A673 (cell line): Measurements from ENCODE around the gene THBS1. TPM values are rescaled to one million over a fixed set of nuclear protein-coding genes. Genes with fewer than 3 reads are reported as not detected.

ENCODE experiments used
- BruUV-seq: library from RNA; stranded (reverse); fragments of 400-500 nt; replicated peaks from 2 replicates; lab custom pipeline; 2021; lab: Mats Ljungman, UMichigan
- CTCF ChIA-PET: fragments of 300-600 bp; sonication (Branson Sonifier 250); formaldehyde crosslinking; loops from one replicate; lab custom pipeline; 2022; ENCODE audit warnings: antibody characterized with exemption; lab: Charles Lee
- POLR2A ChIA-PET: fragments of 300-600 bp; sonication (Branson Sonifier 250); formaldehyde crosslinking; loops from one replicate; lab custom pipeline; 2022; ENCODE audit warnings: antibody characterized with exemption; ENCODE audit not compliant: low non-redundant PET; lab: Charles Lee
- DNase-seq: peaks from one replicate; pipeline ENCODE4 v3.0.0-alpha.2; 2015; ENCODE audit warnings: low spot score
- H3K27ac ChIP-seq: fragments of 200-600 bp; sonication (generic); 2 replicates; pipeline ENCODE4 v1.5.1; 2016; ENCODE audit warnings: mixed run types, low read depth, mild to moderate bottlenecking, mixed read lengths, antibody characterized with exemption, low read length; ENCODE audit not compliant: poor library complexity, severe bottlenecking
- H3K27me3 ChIP-seq: fragments of 200-600 bp; sonication (generic); replicated peaks from 2 replicates; pipeline ENCODE4 v1.6.1; 2017; ENCODE audit warnings: mixed run types, low read depth, mild to moderate bottlenecking, mixed read lengths, antibody characterized with exemption, low read length; ENCODE audit not compliant: insufficient read depth, poor library complexity
- H3K36me3 ChIP-seq: fragments of 200-600 bp; sonication (generic); 2 replicates; pipeline ENCODE4 v1.6.1; 2016; ENCODE audit warnings: mixed run types, mild to moderate bottlenecking, mixed read lengths, antibody characterized with exemption, low read length; ENCODE audit not compliant: insufficient read depth, poor library complexity, severe bottlenecking
- H3K4me1 ChIP-seq: fragments of 200-600 bp; sonication (generic); 2 replicates; pipeline ENCODE4 v1.6.1; 2017; ENCODE audit warnings: mixed run types, mild to moderate bottlenecking, mixed read lengths, antibody characterized with exemption, low read length; ENCODE audit not compliant: insufficient read depth, poor library complexity, severe bottlenecking
- H3K4me3 ChIP-seq: fragments of 200-600 bp; sonication (generic); 2 replicates; pipeline ENCODE4 v1.5.1; 2016; ENCODE audit warnings: low read depth, mixed run types, mild to moderate bottlenecking, mixed read lengths, low read length; ENCODE audit not compliant: poor library complexity, severe bottlenecking
- H3K9me3 ChIP-seq: fragments of 200-600 bp; sonication (generic); 2 replicates; pipeline ENCODE4 v1.6.1; 2016; ENCODE audit warnings: mixed run types, low read depth, mild to moderate bottlenecking, mixed read lengths, antibody characterized with exemption, low read length; ENCODE audit not compliant: poor library complexity, severe bottlenecking
- EZH2 ChIP-seq: fragments of 200-600 bp; sonication (generic); IDR thresholded peaks from 2 replicates; pipeline ENCODE4 v1.6.1; 2017; ENCODE audit warnings: borderline replicate concordance, low read depth, mild to moderate bottlenecking, mixed read lengths, antibody characterized with exemption, low read length; ENCODE audit not compliant: poor library complexity, severe bottlenecking
- intact Hi-C: fragments of 100-400 bp; cut with micrococcal nuclease; formaldehyde crosslinking; loops from one replicate; pipeline ENCODE4 v1.10.0; 2022; ENCODE audit not compliant: unreplicated experiment
- total RNA-seq: library from RNA; stranded (reverse); gene quantifications from 2 replicates; pipeline ENCODE4 v1.2.3, GENCODE V29; 2021
- TF ChIP-seq, protein P1 (sequence below): fragments of 300-800, 200-600 bp; sonication (generic); conservative IDR thresholded peaks from 2 replicates; pipeline ENCODE4 v1.5.1; 2017; ENCODE audit warnings: low read depth, mild to moderate bottlenecking, antibody characterized with exemption, low read length, moderate library complexity, mixed read lengths

THBS1 gene
- total RNA-seq, 1 experiment from 2014 or later, result 0.80 TPM

DNA sequence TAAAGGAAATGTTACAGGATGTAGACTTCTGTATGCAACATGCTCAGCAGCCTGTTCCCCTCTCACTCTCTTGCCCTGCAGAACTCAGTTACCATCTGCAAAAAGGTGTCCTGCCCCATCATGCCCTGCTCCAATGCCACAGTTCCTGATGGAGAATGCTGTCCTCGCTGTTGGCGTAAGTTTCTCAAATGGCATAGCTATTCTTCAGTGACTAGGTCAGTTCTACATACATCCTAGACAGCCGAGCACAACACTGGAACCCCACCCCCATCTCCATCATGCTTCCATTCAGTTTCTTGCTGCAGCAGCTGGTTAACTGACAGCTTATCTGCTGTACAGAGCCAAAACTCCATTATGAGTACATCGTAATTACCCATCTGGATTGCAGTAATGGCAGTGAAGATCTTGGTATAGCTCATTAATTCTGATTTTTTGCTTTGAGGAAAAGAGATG lies 4.5 kb downstream of the THBS1 start:
- Histone ChIP-seq H3K36me3 (no peaks in the 10 kb centered on the region), H3K27me3 (peaks cover 24% of the 10 kb centered on the region), H3K4me1 (peaks cover 5% of the 10 kb centered on the region), H3K4me3 (no peak overlapping the region), H3K9me3 (no peaks in the 10 kb centered on the region), H3K27ac (no peak overlapping the region)
- TF ChIP-seq, protein P1, sequence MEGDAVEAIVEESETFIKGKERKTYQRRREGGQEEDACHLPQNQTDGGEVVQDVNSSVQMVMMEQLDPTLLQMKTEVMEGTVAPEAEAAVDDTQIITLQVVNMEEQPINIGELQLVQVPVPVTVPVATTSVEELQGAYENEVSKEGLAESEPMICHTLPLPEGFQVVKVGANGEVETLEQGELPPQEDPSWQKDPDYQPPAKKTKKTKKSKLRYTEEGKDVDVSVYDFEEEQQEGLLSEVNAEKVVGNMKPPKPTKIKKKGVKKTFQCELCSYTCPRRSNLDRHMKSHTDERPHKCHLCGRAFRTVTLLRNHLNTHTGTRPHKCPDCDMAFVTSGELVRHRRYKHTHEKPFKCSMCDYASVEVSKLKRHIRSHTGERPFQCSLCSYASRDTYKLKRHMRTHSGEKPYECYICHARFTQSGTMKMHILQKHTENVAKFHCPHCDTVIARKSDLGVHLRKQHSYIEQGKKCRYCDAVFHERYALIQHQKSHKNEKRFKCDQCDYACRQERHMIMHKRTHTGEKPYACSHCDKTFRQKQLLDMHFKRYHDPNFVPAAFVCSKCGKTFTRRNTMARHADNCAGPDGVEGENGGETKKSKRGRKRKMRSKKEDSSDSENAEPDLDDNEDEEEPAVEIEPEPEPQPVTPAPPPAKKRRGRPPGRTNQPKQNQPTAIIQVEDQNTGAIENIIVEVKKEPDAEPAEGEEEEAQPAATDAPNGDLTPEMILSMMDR, result no peak
- TF ChIP-seq EZH2, result no peak
- POLR2A ChIA-PET, result no interaction called here
- BruUV-seq, result no TSS peak
- CTCF ChIA-PET, result no interaction called here
- no peak for DNase-seq
- intact Hi-C loops, result no loop called here

DNA sequence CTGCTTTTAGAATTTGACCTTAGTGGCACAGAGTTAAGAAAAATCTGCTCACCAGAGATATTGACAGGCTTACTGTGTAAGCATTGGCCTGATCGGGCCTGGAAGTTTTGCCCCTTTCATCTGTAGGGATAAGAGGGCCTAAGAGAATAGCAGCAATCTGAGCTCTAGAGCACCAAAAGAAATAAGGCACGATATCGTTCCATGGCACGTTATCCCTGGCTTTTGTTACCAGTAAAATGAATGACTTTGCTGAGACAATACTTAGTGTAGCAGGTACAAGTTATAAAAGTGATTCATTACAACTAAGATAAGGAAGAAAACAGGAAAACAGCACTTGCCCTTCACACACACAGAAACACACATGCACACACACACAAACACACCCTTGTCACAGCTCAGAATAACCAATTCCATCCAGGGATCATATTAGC lies 5.0 kb downstream of the THBS1 start:
- POLR2A ChIA-PET, result no interaction called here
- Histone ChIP-seq H3K4me3 (no peak overlapping the region), H3K27ac (no peak overlapping the region), H3K27me3 (peaks cover 20% of the 10 kb centered on the region), H3K36me3 (no peaks in the 10 kb centered on the region), H3K9me3 (no peaks in the 10 kb centered on the region), H3K4me1 (peaks cover under 1% of the 10 kb centered on the region)
- TF ChIP-seq, protein P1, result no peak
- TF ChIP-seq EZH2, result no peak
- DNase-seq, result no peak
- intact Hi-C loops, result no loop called here
- BruUV-seq, result no TSS peak
- CTCF ChIA-PET, result no interaction called here

DNA sequence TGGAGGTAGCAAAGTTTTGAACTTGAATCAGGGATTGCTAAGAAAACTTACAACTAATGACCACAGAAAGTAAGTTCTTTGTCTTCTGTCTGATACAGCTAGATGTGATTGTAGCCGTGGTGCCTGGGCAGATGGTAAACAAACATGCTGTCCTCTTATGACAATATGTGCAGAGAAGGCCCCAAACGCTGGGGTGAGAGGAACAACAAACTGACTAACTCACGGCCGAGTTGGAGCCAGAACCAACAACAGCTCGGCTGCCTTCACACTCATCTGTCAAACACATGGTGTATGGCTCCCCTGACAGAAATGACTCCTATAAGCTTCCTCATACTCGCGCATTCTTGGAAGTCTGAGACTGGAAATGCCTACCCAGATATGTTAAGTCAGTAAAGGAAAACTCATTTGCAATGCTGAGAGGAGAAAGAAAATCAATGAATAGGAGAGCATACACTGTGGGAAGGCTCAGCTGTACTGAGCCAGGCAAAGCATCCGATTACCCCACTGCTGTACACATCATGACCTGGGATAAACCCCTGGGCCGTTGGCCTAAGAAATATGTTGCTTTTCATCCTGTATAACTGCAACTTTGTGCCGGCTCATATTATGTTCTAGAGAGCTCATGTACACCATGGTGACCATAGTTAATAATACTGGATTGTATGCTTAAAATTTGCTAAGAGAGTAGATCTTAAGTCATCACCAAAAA lies 5.7 kb downstream of the THBS1 start:
- DNase-seq, result no peak
- Histone ChIP-seq H3K4me3 (no peak overlapping the region), H3K9me3 (no peaks in the 10 kb centered on the region), H3K27me3 (peaks cover 13% of the 10 kb centered on the region), H3K27ac (no peak overlapping the region), H3K36me3 (no peaks in the 10 kb centered on the region), H3K4me1 (no peaks in the 10 kb centered on the region)
- BruUV-seq, result no TSS peak
- TF ChIP-seq, protein P1, result no peak
- TF ChIP-seq EZH2, result no peak
- CTCF ChIA-PET, result interaction anchor here (0.5 kb wide), 1 partner anchor 125 kb away, joined by 4 read pairs; no protein-coding TSS in a partner anchor
- POLR2A ChIA-PET, result no interaction called here
- intact Hi-C loops, result no loop called here
